GM12865 (cell line): ENCODE results near the gene DCT.
"Not testable (repeated sequence)": the region's sequence is repeated elsewhere in the genome, so short reads cannot be mapped to it uniquely, and the experiment has no call there.

Experiments used
- DNase-seq: peaks from one replicate; pipeline ENCODE4 v3.0.0; 2010; ENCODE audit warnings: low read depth
- H3K4me3 ChIP-seq: 2 replicates; pipeline ENCODE4 v1.5.1; 2011; ENCODE audit warnings: mild to moderate bottlenecking, low read depth, low read length, control low read depth
- TF ChIP-seq, protein P1 (sequence below): IDR thresholded peaks from 2 replicates; pipeline ENCODE4 v1.5.1; 2011; ENCODE audit warnings: low read length, control low read depth, low read depth, inconsistent platforms; ENCODE audit not compliant: insufficient read depth; ENCODE audit errors: missing control alignments

The DCT gene

DNA sequence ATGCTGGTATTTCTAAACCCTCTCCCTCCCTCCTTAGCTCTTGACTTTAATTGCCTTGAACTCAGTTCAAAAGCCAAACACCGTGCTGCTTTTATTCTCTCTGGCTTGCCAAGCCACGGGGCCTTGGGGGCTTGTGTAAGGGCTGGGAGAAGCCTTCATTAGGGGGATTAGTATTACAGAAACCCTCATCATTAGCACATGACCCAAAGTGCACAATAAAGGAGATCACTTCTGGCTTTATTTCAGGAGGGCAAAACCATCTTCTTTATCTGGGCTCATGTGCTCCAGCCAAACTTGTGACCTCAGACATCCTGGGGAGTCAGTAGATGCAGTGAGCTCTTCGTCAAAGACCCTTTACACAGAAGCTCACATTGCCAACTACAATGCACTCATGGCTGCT lies at the start of gene DCT:
DCT (minus strand) TSS at position 67 of the 400 bp plus-strand sequence. CDS start 427 bp downstream, outside the sequence.
- H3K4me3 ChIP-seq: no peak within 1 kb of the TSS
- no peak for DNase-seq
- TF ChIP-seq, protein P1, sequence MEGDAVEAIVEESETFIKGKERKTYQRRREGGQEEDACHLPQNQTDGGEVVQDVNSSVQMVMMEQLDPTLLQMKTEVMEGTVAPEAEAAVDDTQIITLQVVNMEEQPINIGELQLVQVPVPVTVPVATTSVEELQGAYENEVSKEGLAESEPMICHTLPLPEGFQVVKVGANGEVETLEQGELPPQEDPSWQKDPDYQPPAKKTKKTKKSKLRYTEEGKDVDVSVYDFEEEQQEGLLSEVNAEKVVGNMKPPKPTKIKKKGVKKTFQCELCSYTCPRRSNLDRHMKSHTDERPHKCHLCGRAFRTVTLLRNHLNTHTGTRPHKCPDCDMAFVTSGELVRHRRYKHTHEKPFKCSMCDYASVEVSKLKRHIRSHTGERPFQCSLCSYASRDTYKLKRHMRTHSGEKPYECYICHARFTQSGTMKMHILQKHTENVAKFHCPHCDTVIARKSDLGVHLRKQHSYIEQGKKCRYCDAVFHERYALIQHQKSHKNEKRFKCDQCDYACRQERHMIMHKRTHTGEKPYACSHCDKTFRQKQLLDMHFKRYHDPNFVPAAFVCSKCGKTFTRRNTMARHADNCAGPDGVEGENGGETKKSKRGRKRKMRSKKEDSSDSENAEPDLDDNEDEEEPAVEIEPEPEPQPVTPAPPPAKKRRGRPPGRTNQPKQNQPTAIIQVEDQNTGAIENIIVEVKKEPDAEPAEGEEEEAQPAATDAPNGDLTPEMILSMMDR: no peak

DNA sequence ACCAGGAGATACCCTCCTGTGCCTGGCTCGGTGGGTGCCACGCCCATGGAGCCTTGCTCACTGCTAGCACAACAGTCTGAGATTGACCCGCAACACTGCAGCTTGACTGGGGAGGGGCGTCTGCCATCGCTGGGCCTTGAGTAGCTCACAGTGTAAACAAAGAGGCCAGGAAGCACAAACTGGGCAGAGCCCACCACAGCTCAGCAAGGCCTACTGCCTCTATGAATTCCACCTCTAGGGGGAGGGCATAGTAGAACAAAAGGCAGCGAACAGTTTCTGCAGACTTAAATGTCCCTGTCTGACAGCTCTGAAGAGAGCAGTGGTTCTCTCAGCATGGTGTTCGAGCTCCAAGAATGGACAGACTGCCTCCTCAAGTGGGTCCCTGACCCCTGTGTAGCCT lies 47.5 kb upstream of the DCT start:
- not testable (repeated sequence) for H3K4me3 ChIP-seq, DNase-seq

DNA sequence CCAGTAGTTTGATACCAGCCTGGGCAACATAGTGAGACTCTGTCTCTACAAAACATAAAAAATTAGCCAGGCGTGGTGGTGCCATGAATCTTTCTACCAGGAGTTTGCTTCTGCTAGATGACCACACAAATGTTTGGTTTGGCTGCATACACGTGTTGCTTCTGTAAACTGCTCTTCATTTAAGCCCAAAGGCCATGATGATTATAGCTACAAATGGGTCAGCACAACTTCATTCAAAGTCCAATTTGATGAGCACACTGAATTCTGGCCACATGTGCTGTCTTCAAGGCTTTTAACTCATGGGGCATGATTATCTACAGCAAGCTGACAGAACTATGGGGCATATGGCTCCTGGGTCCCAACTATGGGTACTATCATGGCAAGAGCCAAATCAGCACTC lies 46.3 kb upstream of the DCT start:
- no peak overlapping the region for H3K4me3 ChIP-seq
- TF ChIP-seq, protein P1: no peak
- no peak for DNase-seq

DNA sequence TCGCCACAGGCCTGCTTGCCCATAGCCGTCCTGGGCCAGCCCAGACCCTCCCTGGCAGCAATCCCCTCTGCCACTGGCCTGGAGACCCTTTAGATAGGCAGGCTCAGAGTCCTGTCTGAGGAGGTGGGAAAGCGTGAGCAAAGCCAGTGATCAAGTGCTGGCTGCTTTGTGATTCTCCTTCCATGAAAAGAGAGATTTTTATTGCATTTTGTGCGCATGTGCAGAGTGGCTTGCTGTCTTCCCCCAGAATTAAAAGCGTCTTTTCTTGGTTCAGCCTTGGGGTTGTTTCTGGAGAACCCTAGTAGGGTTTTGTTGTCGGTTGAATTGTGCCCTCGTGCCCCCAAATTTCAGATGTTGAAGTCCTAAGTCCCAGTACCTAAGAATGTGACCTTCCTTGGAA lies 44.9 kb upstream of the DCT start:
- TF ChIP-seq, protein P1: no peak
- DNase-seq: no peak

DNA sequence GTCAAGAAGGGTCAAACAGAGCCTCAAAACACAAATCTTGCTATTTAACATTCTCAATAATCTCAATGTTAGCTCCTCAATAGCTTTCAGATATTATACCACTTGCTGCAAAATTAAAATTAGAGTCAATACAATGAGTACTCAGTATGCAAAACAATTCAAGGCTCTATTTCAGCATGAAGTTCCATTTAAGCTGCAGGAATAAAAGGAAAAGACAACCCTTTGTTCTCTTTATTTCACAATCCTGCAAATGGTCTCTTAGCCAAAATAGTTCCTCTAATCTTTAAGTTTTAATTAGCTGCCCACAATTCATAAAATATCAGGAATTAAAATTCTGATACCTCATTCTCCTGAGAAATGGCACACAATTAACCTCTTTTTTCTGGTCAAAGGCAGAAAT lies 40.5 kb upstream of the DCT start:
- TF ChIP-seq, protein P1: no peak
- no peak overlapping the region for H3K4me3 ChIP-seq
- DNase-seq: no peak

More for the DNA sequence above, 44.9 kb upstream of the DCT start:
- H3K4me3 ChIP-seq: no peak overlapping the region

DNA sequence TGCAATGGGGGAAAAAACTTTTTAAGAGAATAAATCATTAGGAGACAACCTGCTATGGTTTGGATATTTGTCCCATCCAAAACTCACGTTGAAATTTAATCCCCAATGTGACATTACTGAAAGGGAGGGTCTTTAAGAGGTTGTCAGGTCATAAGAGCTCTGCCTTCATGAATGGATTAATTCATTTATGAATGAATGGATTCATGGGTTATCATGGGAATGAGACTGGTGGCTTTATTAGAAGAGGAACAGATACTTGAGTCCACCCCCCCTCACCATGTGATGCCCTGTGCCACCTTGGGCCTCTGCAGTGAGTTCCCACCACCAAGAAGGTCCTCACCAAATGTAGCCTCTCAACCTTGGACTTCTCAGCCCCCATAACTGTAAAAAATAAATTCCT lies 37.0 kb upstream of the DCT start:
- TF ChIP-seq, protein P1: no peak
- H3K4me3 ChIP-seq: no peak overlapping the region
- no peak for DNase-seq

DNA sequence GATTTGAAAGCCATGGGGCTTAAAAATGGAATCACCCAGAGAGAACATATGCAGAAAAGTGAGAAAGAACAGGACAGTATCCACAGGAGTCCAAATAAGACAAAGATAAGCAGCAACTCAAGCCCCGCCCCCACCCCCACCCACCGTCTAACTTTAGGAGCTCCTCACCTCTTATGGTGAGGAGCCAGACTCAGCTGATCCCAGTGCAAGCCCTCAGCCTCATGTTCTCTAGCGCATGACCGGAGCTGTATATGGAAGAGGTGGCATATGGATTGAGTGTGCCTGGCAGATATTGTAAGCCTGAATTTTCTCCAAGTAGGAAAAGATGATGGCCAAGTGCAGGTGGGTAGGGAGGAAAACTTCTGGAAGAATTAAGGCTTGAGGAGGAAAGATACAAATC lies 36.4 kb upstream of the DCT start:
- no peak for DNase-seq
- H3K4me3 ChIP-seq: no peak overlapping the region
- TF ChIP-seq, protein P1: no peak
